Measurements from ENCODE around the gene COL15A1.

COL15A1 gene

DNA sequence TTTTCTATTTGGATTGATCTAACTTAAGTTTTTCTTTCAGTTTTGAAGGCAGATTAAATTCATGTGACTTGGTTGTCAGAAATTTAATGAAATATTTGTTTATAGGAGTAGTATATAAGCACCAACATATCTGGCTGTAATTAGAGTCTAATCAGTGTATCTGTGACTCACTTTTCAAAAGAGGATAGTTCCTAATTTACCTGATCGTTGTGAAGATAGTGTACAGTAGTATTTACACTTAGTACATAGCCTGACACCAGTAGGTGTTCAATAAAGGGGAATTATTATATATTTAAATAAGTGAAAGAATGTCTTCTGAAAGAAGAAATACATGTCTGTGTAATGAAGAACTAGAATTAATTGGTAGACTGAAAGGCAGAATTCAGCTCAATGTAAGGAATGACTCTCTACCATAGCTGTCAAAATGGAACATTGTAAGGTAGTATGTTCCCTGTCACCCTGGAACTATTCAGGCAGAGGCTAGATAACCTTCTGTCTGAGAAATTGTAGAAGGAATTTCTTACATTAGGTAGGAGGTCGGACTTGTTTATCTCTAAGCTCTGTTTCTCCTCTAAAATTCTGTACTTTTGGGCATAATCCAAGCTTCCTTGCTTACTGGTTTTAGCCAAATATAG, 169.8 kb downstream of the COL15A1 start:
- no peak for DNase-seq (ENCODE audit: low read depth)
- H3K4me3 ChIP-seq (ENCODE audit: low read depth, low read length), result no peak overlapping the region

DNA sequence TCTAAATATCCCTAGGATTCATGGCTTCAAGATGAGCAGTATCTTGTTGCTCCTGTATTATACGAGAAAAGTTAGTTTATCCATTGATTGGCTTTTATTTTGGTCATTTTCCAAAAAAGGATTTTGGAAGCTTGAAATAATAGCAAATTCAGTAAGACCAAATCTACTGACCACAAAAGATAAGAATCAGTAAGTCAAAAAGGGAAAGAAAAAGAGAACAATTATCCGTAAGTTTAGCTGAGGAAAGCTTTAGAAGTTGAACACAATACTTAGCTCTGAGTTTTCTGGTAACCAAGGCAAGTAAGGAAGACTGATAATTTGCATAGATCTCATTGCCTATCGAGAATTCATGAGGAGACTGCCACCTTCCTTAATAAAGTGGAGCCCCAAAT, 170.3 kb downstream of the COL15A1 start:
- no peak overlapping the region for H3K4me3 ChIP-seq (ENCODE audit: low read depth, low read length)
- DNase-seq (ENCODE audit: low read depth), result no peak

DNA sequence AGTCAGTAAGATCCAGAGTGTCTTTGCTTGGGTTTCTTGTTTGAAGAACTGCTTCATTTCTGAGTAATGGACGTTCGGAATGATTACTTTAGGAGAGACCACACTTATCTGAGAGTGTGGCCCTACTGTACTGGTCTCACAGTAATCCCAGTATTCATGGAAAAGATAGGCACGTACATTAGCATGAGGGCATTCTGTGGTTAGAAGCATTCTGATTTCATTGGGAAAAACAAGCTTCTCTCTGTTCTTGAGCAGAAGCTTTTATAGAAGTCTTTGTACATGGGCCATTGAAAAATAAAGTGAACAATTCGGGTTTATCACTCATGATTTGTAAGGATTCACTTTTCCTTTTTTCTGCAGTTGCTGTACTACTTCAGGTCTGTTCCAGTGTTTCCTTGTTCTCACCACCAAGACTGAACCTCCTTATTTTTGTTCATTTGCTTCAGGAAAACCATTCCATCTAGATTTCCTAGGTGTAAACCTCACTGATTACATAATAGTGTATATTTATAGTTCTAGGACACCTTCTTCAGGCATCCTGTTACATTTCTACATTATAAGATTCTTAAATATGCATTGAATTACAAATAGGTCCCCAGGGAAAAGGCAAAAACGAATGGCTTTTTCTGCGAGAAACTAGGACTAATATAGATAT, 171.3 kb downstream of the COL15A1 start:
- no peak overlapping the region for H3K4me3 ChIP-seq (ENCODE audit: low read depth, low read length)
- no peak for DNase-seq (ENCODE audit: low read depth)

GRCh38 chr9:99116003-99116411, 172.3 kb downstream of the COL15A1 start:
- H3K4me3 ChIP-seq (ENCODE audit: low read depth, low read length), result no peak overlapping the region

DNA sequence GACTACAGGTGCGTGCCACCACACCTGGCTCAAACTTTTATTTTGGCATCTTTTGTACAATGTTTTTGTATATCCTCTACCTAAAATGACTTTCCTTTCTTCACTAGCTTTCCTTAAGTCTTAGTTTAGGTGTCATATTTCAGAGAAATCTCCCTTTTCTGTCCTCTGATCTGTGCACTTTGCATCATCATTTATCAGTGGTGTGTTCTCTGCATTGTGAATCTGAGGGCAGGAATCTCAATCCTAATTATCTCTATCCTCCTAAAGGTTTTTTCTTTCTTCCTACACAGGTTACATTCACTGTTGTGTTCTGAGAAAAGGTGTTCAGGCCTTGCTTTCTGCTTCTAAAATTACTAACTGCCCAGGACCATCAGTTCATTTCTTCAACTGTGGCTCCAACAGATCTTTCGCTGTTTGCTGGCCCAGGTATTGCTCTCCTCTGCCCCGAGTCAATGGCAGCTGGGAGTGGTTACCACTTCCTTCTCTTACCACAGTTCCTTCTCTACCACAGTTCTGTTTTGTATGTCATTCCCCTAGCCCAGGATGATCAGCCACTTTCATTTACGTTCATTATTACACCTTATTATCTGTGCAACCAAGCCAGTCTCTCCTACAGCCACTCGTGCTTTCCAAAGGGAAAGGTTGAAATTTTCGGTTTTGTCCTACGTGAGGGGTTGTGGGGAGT, 175.2 kb downstream of the COL15A1 start:
- no peak overlapping the region for H3K4me3 ChIP-seq (ENCODE audit: low read depth, low read length)
- no peak for DNase-seq (ENCODE audit: low read depth)

More at GRCh38 chr9:99116003-99116411, 172.3 kb downstream of the COL15A1 start:
- no peak for DNase-seq (ENCODE audit: low read depth)

DNA sequence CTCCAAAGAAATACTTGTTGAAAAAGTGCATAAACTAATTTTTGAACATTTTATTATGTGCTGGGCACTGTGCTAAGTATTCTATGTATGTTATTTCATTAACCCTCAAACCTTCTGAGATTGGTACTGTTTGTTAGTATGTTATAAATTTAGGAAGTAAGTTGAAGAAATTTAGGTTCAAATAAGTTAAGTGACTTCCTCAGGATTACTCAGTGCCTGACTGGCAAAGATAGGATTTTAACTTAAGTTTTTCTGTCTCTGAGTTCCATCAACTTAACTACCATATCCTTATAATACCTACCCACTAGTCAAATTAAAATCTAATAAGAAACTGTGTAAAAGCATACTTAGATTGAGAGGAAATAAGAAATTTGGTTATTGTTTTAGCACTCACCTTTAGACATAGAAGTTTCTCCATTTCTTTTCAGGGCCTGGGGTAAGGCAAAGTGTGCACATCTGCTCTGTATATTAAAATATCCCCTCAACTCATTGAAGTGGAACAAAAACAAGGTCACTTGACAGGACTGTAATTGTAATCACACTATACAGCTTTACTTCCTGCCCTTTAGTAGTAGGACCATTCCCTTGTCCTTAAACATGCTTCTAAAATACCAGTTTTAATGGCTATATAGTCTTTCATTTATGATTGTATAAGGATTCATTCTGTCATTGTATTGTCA, 176.4 kb downstream of the COL15A1 start:
- no peak for DNase-seq (ENCODE audit: low read depth)

More for the DNA sequence above, 176.4 kb downstream of the COL15A1 start:
- H3K4me3 ChIP-seq (ENCODE audit: low read depth, low read length), result no peak overlapping the region
